Measurements from ENCODE around the gene TMEM161A. TPM values are rescaled to one million over a fixed set of nuclear protein-coding genes. Genes with fewer than 3 reads are reported as not detected.

The TMEM161A gene
- total RNA-seq (10 to 100 TPM; 12.3 to 29.7 (median 20.8) TPM), polyA plus RNA-seq (10 to 100 TPM; 22.1 to 26.1 TPM)
- long read RNA-seq, donor 1, transcript TMEM161A-201 (12 exons, 1,820 nt) = major isoform, 17 of 32 reads
- long read RNA-seq, donor 1, partial matches to known transcripts = 9 of 32 reads
- long read RNA-seq, donor 1, other reads (novel, unspliced or antisense) = 4 of 32 reads
- long read RNA-seq, donor 2, transcript TMEM161A-205 (11 exons, 1,923 nt) = minor isoform, 7 of 108 reads
- long read RNA-seq, donor 2, transcript TMEM161A-201 (12 exons, 1,820 nt) = major isoform, 80 of 108 reads
- long read RNA-seq, donor 2, partial matches to known transcripts = 9 of 108 reads
- long read RNA-seq, donor 2, other reads (novel, unspliced or antisense) = 8 of 108 reads
- long read RNA-seq, donor 3, transcript TMEM161A-201 (12 exons, 1,820 nt) = major isoform, 5 of 12 reads
- long read RNA-seq, donor 3, partial matches to known transcripts = 5 of 12 reads
- long read RNA-seq, donor 3, other reads (novel, unspliced or antisense) = 1 of 12 reads

DNA sequence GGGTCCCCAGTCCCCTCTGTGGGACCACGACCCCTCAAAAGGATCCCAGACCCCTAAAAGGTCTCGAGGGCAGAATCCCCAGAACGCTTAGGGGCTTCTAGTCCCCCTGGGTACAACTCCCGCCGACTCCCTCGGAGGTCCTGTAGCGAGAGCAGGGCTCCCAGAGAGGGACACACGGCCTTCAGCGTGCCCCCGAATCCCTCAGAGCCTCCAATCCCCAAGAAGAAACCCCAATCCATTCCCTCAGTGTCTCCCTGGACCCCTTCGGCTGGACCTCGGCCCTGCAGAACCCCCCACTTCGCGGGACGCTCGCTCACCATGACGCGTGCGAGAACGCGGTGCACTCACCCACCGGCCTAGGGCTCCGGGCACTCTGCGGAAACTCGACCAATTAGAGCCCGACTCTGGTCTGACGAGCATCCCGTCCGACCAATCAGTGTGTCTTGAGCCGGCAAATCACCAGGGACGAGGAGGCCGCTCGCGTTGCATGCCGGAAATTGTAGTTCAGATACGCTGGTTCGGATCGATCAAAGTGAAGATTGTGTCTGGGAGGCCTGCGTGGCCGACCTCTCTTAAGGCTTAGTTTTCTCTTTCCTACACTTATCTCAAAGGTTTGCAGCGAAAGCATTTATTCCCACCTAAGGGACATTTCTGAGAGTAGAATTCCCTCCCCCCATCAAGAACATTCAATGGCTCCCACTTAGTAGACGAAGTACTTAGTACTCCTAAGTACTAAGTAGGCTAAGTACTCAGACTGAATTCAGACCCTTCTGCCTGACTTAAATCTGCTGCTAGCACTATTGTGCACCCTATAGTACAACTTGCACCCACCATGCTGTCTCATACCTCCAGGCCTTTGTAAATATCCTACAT is at the start of gene TMEM161A:
Gene TMEM161A, minus strand, starts transcription at position 370 of the 873 bp plus-strand sequence. Its CDS starts 50 bp downstream, at position 320.
- intact Hi-C loops (cut with DNase I) = loop anchor here in 7 of 10 donors (2.0 to 5.0 kb wide), 5 partner anchors 76 to 86 kb away; partner anchors contain the start of gene SLC25A42 (in 5 of the 7)
- TF ChIP-seq, protein P1, sequence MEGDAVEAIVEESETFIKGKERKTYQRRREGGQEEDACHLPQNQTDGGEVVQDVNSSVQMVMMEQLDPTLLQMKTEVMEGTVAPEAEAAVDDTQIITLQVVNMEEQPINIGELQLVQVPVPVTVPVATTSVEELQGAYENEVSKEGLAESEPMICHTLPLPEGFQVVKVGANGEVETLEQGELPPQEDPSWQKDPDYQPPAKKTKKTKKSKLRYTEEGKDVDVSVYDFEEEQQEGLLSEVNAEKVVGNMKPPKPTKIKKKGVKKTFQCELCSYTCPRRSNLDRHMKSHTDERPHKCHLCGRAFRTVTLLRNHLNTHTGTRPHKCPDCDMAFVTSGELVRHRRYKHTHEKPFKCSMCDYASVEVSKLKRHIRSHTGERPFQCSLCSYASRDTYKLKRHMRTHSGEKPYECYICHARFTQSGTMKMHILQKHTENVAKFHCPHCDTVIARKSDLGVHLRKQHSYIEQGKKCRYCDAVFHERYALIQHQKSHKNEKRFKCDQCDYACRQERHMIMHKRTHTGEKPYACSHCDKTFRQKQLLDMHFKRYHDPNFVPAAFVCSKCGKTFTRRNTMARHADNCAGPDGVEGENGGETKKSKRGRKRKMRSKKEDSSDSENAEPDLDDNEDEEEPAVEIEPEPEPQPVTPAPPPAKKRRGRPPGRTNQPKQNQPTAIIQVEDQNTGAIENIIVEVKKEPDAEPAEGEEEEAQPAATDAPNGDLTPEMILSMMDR (IDR thresholded peaks at IDR 0.05) = no peak
- TF ChIP-seq POLR2A (IDR thresholded peaks at IDR 0.05) = peak; percentile 26 to 79
- peak; percentile 97 to 99 (median 99) for DNase-seq
- peak within 1 kb of the TSS; percentile 40 to 90 (median 73) for H3K4me3 ChIP-seq
- H3K4me1 ChIP-seq = peaks cover 0 to 21% (median 10%) of the 10 kb centered on the region in 12 donors
- H3K27ac ChIP-seq = peak within 1 kb of the TSS in 11 of 12 donors; percentile 52 to 90 (median 74)
- peak; percentile 97 to 99 (median 98) for ATAC-seq
- 2 to 7% (median 3%) methylated on average over 14 to 42 of the region's 42 CpGs for WGBS, 4 donors
- H3K27me3 ChIP-seq = no peaks in the 10 kb centered on the region
- no peaks in the 10 kb centered on the region for H3K36me3 ChIP-seq
- H3K9me3 ChIP-seq = no peaks in the 10 kb centered on the region

DNA sequence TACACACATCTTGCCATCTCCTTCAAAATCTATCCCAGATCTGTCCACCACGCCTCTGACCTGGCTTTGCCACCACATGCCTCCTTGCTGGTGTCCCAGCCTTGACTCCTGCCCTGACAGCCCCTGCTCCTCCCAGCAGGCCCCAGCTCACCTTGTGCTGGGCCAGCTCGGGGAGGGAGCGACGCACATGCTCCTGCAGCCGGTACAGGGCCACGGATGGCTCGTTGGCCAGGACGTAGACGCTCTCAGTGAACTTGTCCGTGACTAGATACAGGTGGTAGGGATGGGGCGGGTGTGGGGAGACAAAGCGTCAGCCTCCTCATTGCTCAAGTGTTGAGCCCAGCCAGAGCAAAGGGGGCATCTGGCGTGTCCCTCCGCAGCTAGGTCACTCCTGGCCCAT is 48.5 kb upstream of the TMEM161A start:
- Histone ChIP-seq H3K9me3 (no peaks in the 10 kb centered on the region), H3K36me3 (peaks cover 0 to 43% (median 24%) of the 10 kb centered on the region in 9 donors), H3K27ac (no peak overlapping the region), H3K27me3 (no peaks in the 10 kb centered on the region), H3K4me1 (peaks cover 4 to 33% (median 24%) of the 10 kb centered on the region in 12 donors), H3K4me3 (no peak overlapping the region)
- intact Hi-C loops (cut with DNase I) = loop anchor here in 1 of 10 donors (10.0 kb wide), 1 partner anchor 158 kb away; no protein-coding TSS in a partner anchor
- WGBS, 4 donors = 89 to 95% (median 93%) methylated on average over 14 of the region's 14 CpGs
- no peak for TF ChIP-seq POLR2A (IDR thresholded peaks at IDR 0.05)
- TF ChIP-seq, protein P1 (IDR thresholded peaks at IDR 0.05) = no peak
- ATAC-seq (no peak), DNase-seq (no peak)

DNA sequence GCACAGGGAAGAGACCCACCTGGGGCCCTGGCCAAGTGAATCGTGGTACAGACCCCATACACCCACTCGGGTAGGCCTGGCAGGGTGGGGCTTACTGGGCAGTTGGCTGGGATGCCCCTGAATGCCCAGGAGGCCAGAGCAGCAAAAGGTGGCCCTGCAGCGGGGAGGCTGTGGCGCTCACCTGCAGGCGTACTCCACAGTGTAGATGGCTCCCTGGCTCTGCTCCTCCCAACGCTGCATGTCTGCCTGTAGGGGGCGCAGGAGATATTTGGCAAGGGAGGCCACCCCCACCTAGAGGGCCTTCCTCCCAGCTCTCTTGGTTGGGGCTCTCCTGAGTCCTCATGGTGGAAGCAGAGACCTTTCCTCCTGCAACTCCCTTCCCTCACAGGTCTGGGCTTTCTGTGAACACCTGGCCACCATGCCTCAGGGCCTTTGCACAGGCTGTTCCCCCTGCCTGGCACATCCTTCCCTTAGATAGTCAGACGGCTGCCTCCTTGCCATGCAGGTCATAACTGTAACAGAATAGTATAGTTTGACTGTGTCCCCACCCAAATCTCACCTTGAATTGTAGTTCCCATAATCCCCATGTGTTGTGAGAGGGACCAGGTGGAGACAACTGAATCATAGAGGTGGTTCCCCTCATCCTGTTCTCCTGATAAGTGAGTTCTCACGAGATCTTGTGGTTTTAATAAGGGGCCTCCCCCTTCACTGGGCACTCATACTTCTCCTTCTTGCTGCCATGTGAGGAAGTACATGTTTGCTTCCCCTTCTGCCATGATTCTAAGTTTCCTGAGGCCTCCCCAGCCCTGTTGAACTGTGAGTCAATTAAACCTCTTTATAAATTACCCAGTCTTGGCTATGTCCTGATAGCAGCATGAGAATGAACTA is 47.8 kb upstream of the TMEM161A start:
- 63 to 69% (median 67%) methylated on average over 7 to 9 of the region's 9 CpGs for WGBS, 4 donors

More for the DNA sequence above, 47.8 kb upstream of the TMEM161A start:
- no peak overlapping the region for H3K4me3 ChIP-seq
- no peaks in the 10 kb centered on the region for H3K27me3 ChIP-seq
- H3K36me3 ChIP-seq = peaks cover 0 to 50% (median 30%) of the 10 kb centered on the region in 9 donors
- no peaks in the 10 kb centered on the region for H3K9me3 ChIP-seq
- ATAC-seq = peak in 3 of 4 donors; percentile 43 to 55 (median 54)
- TF ChIP-seq, protein P1 (IDR thresholded peaks at IDR 0.05) = peak; percentile 15 to 63 (median 40)
- TF ChIP-seq POLR2A (IDR thresholded peaks at IDR 0.05) = no peak
- intact Hi-C loops (cut with DNase I) = loop anchor here in 1 of 10 donors (10.0 kb wide), 1 partner anchor 159 kb away; no protein-coding TSS in a partner anchor
- H3K4me1 ChIP-seq = peaks cover 2 to 28% (median 21%) of the 10 kb centered on the region in 12 donors
- H3K27ac ChIP-seq = no peak overlapping the region
- no peak for DNase-seq

Measured in heart left ventricle (tissue), 16 donors.